ENCODE data around the gene ATIC.
"Not testable (repeated sequence)": the region's sequence is repeated elsewhere in the genome, so short reads cannot be mapped to it uniquely, and the experiment has no call there.

The ATIC gene

GRCh38 chr2:215316336-215316735, 4.5 kb downstream of the ATIC start:
- DNase-seq: no peak

GRCh38 chr2:215319500-215319899, 7.6 kb downstream of the ATIC start:
- DNase-seq: no peak

GRCh38 chr2:215320102-215320501, 8.2 kb downstream of the ATIC start:
- DNase-seq: no peak

GRCh38 chr2:215320679-215321078, 8.8 kb downstream of the ATIC start:
- DNase-seq: no peak

GRCh38 chr2:215324811-215325210, 13.0 kb downstream of the ATIC start:
- no peak for DNase-seq

- no peak for DNase-seq
These were observed 16.2 kb downstream of the ATIC start for GRCh38 chr2:215328066-215328465.

- no peak for DNase-seq
These were observed 21.2 kb downstream of the ATIC start for GRCh38 chr2:215332872-215333595.

- DNase-seq: no peak
These were observed 27.2 kb downstream of the ATIC start for GRCh38 chr2:215338883-215339679.

GRCh38 chr2:215347878-215348277, 36.0 kb downstream of the ATIC start:
- DNase-seq: no peak

GRCh38 chr2:215352602-215353001, 40.7 kb downstream of the ATIC start:
- DNase-seq: no peak

GRCh38 chr2:215354771-215355695, 43.2 kb downstream of the ATIC start:
- DNase-seq: no peak

GRCh38 chr2:215355801-215356200, 43.9 kb downstream of the ATIC start:
- no peak for DNase-seq

- DNase-seq: no peak
These were observed 44.6 kb downstream of the ATIC start for GRCh38 chr2:215356334-215356947.

- peak; percentile 41 for DNase-seq
These were observed 45.1 kb downstream of the ATIC start for GRCh38 chr2:215356948-215357461.

GRCh38 chr2:215357660-215358059, 45.8 kb downstream of the ATIC start:
- no peak for DNase-seq

GRCh38 chr2:215358312-215358845, 46.5 kb downstream of the ATIC start:
- DNase-seq: no peak

- DNase-seq: no peak
These were observed 47.2 kb downstream of the ATIC start for GRCh38 chr2:215358891-215359575.

- DNase-seq: no peak
These were observed 47.7 kb downstream of the ATIC start for GRCh38 chr2:215359576-215359922.

- DNase-seq: not testable (repeated sequence)
These were observed 48.2 kb downstream of the ATIC start for GRCh38 chr2:215360059-215360458.

- DNase-seq: no peak
These were observed 48.7 kb downstream of the ATIC start for GRCh38 chr2:215360596-215360995.

GRCh38 chr2:215361211-215361875, 49.5 kb downstream of the ATIC start:
- no peak for DNase-seq
